Uterus (tissue), 2 donors: Measurements from ENCODE around the gene SP3.
"Not testable (repeated sequence)": the region's sequence is repeated elsewhere in the genome, so short reads cannot be mapped to it uniquely, and the experiment has no call there.

ENCODE experiments used
- CTCF ChIP-seq, 4 experiments: fragments of 200-600 bp in 2 of 4; fragments of 450-650 bp in 2 of 4; sonication (generic) in 2 of 4; IDR thresholded peaks; one replicate each; pipeline ENCODE4 v1.5.1; 2016 to 2019; ENCODE audit warnings: antibody characterized with exemption in 4 of 4, mild to moderate bottlenecking in 2 of 4, moderate library complexity in 1 of 4
- POLR2A ChIP-seq, 2 donors: fragments of 450-650 bp; IDR thresholded peaks; one replicate each; pipeline ENCODE4 v1.6.1; 2016; ENCODE audit warnings: antibody characterized with exemption in 2 of 2, mild to moderate bottlenecking in 1 of 2, moderate library complexity in 1 of 2

GRCh38 chr2:173889464-173889863 is 75.7 kb downstream of the SP3 start:
- TF ChIP-seq CTCF, POLR2A (IDR thresholded peaks at IDR 0.05): not testable (repeated sequence)
